ENCODE results near the gene TICAM1. TPM values are rescaled to one million over a fixed set of nuclear protein-coding genes. Genes with fewer than 3 reads are reported as not detected.

TICAM1 gene
- total RNA-seq, 4 donors from 2014 or later: 3.5 to 10.8 (median 4.7) TPM

GRCh38 chr19:4873930-4874329 lies 42.4 kb upstream of the TICAM1 start:
- WGBS, 2 donors: 87 to 90% methylated on average over 3 of the region's 3 CpGs
- Histone ChIP-seq H3K27ac (peak overlapping the region in 1 of 4 donors; percentile 56), H3K9me3 (no peaks in the 10 kb centered on the region), H3K4me1 (peaks cover 0 to 15% (median 7%) of the 10 kb centered on the region in 4 donors), H3K4me3 (no peak overlapping the region), H3K36me3 (no peaks in the 10 kb centered on the region), H3K27me3 (peaks cover 0 to 11% of the 10 kb centered on the region in 2 donors)
- DNase-seq (ENCODE audit: low spot score in 2 of 2): no peak
- no peak for TF ChIP-seq POLR2A (IDR thresholded peaks at IDR 0.05)
- TF ChIP-seq EP300 (IDR thresholded peaks at IDR 0.05): no peak
- TF ChIP-seq CTCF (IDR thresholded peaks at IDR 0.05): no peak

GRCh38 chr19:4871711-4872110 lies 40.2 kb upstream of the TICAM1 start:
- Histone ChIP-seq H3K4me3 (no peak overlapping the region), H3K4me1 (peaks cover 0 to 11% (median 4%) of the 10 kb centered on the region in 4 donors), H3K27ac (no peak overlapping the region), H3K36me3 (no peaks in the 10 kb centered on the region), H3K27me3 (no peaks in the 10 kb centered on the region), H3K9me3 (no peaks in the 10 kb centered on the region)
- 68 to 83% methylated on average over 6 of the region's 6 CpGs for WGBS, 2 donors
- DNase-seq (ENCODE audit: low spot score in 2 of 2): no peak
- TF ChIP-seq EP300 (IDR thresholded peaks at IDR 0.05): no peak
- TF ChIP-seq POLR2A (IDR thresholded peaks at IDR 0.05): no peak
- no peak for TF ChIP-seq CTCF (IDR thresholded peaks at IDR 0.05)

GRCh38 chr19:4870025-4870700 lies 38.7 kb upstream of the TICAM1 start:
- Histone ChIP-seq H3K36me3 (no peaks in the 10 kb centered on the region), H3K27me3 (no peaks in the 10 kb centered on the region), H3K4me3 (no peak overlapping the region), H3K9me3 (no peaks in the 10 kb centered on the region), H3K27ac (peak overlapping the region in 2 of 4 donors; percentile 93 to 95), H3K4me1 (peaks cover 0 to 19% (median 12%) of the 10 kb centered on the region in 4 donors)
- no peak for DNase-seq (ENCODE audit: low spot score in 2 of 2)
- TF ChIP-seq EP300 (IDR thresholded peaks at IDR 0.05): no peak
- no peak for TF ChIP-seq CTCF (IDR thresholded peaks at IDR 0.05)
- no peak for TF ChIP-seq POLR2A (IDR thresholded peaks at IDR 0.05)
- 68 to 70% methylated on average over 8 to 10 of the region's 10 CpGs for WGBS, 2 donors

GRCh38 chr19:4868286-4868834 lies 36.8 kb upstream of the TICAM1 start:
- Histone ChIP-seq H3K27me3 (no peaks in the 10 kb centered on the region), H3K27ac (peak overlapping the region in 2 of 4 donors; percentile 93 to 95)
- TF ChIP-seq CTCF (IDR thresholded peaks at IDR 0.05) (no peak), POLR2A (IDR thresholded peaks at IDR 0.05) (no peak)

More at GRCh38 chr19:4868286-4868834, 36.8 kb upstream of the TICAM1 start:
- no peak for DNase-seq (ENCODE audit: low spot score in 2 of 2)
- Histone ChIP-seq H3K36me3 (peaks cover 0 to 6% (median 0%) of the 10 kb centered on the region in 3 donors), H3K4me3 (peak overlapping the region; percentile 67 to 92 (median 76)), H3K4me1 (peaks cover 0 to 19% (median 12%) of the 10 kb centered on the region in 4 donors), H3K9me3 (no peaks in the 10 kb centered on the region)
- WGBS, 2 donors: 69 to 76% methylated on average over 8 to 10 of the region's 10 CpGs

Measured in tibial nerve (tissue), 4 donors.